SJCRH30 (cell line): Measurements from ENCODE around the gene IGDCC3. TPM values are rescaled to one million over a fixed set of nuclear protein-coding genes. Genes with fewer than 3 reads are reported as not detected.

Source experiments
- DNase-seq, 2 experiments: peaks; one replicate each; pipeline ENCODE4 v3.0.0-alpha.2; 2015 to 2020
- H3K27ac ChIP-seq: fragments of 250-450 bp; sonication (Bioruptor Pico); 2 replicates; pipeline ENCODE4 v1.5.1; 2020; ENCODE audit warnings: mild to moderate bottlenecking, moderate library complexity
- H3K27me3 ChIP-seq: fragments of 250-450 bp; sonication (Bioruptor Pico); 2 replicates; pipeline ENCODE4 v1.5.1; 2020; ENCODE audit warnings: mild to moderate bottlenecking, moderate library complexity
- H3K36me3 ChIP-seq: fragments of 250-450 bp; sonication (Bioruptor Pico); 2 replicates; pipeline ENCODE4 v1.5.1; 2020; ENCODE audit warnings: mild to moderate bottlenecking, moderate library complexity
- H3K4me1 ChIP-seq: fragments of 250-450 bp; sonication (Bioruptor Pico); 2 replicates; pipeline ENCODE4 v1.5.1; 2020; ENCODE audit warnings: mild to moderate bottlenecking, moderate library complexity
- H3K4me3 ChIP-seq: fragments of 250-450 bp; sonication (Bioruptor Pico); 2 replicates; pipeline ENCODE4 v1.5.1; 2020; ENCODE audit warnings: mild to moderate bottlenecking, moderate library complexity
- H3K9me3 ChIP-seq: fragments of 250-450 bp; sonication (Bioruptor Pico); replicated peaks from 2 replicates; pipeline ENCODE4 v1.5.1; 2020; ENCODE audit warnings: mild to moderate bottlenecking, moderate library complexity
- total RNA-seq: library from RNA; depleted of rRNA; stranded (reverse); fragments of >200 nt; shearing (Covaris generic); gene quantifications from 2 replicates; pipeline ENCODE4 v1.2.3, GENCODE V29; 2014

The IGDCC3 gene
- total RNA-seq, 1 experiment from 2014 or later: 8.7 TPM

- DNase-seq: no peak
- no peaks in the 10 kb centered on the region for H3K36me3 ChIP-seq
- H3K4me1 ChIP-seq: peaks cover 7% of the 10 kb centered on the region; the same call in 1 of the 2 replicates
- H3K9me3 ChIP-seq: no peaks in the 10 kb centered on the region
- H3K4me3 ChIP-seq: no peak overlapping the region
- H3K27me3 ChIP-seq: no peaks in the 10 kb centered on the region
- no peak overlapping the region for H3K27ac ChIP-seq
These were observed 3.5 kb downstream of the IGDCC3 start for GRCh38 chr15:65374334-65374733.

- Histone ChIP-seq H3K27ac (no peak overlapping the region), H3K4me3 (no peak overlapping the region), H3K36me3 (no peaks in the 10 kb centered on the region), H3K27me3 (no peaks in the 10 kb centered on the region), H3K9me3 (no peaks in the 10 kb centered on the region), H3K4me1 (peaks cover 18% of the 10 kb centered on the region)
- DNase-seq: no peak
These were observed 4.6 kb downstream of the IGDCC3 start for GRCh38 chr15:65373163-65373651.

- Histone ChIP-seq H3K27me3 (no peaks in the 10 kb centered on the region), H3K4me1 (peaks cover 20% of the 10 kb centered on the region), H3K27ac (no peak overlapping the region), H3K36me3 (no peaks in the 10 kb centered on the region), H3K9me3 (no peaks in the 10 kb centered on the region), H3K4me3 (no peak overlapping the region)
- peak; percentile 44 to 47 for DNase-seq
These were observed 5.1 kb downstream of the IGDCC3 start for GRCh38 chr15:65372787-65373067.

GRCh38 chr15:65371976-65372786 is 5.6 kb downstream of the IGDCC3 start:
- peaks cover 21% of the 10 kb centered on the region for H3K4me1 ChIP-seq
- DNase-seq: no peak
- H3K4me3 ChIP-seq: no peak overlapping the region
- no peaks in the 10 kb centered on the region for H3K9me3 ChIP-seq
- H3K27ac ChIP-seq: no peak overlapping the region
- no peaks in the 10 kb centered on the region for H3K27me3 ChIP-seq
- H3K36me3 ChIP-seq: no peaks in the 10 kb centered on the region

GRCh38 chr15:65370885-65371284 is 6.9 kb downstream of the IGDCC3 start:
- Histone ChIP-seq H3K27ac (no peak overlapping the region), H3K4me3 (no peak overlapping the region), H3K27me3 (no peaks in the 10 kb centered on the region), H3K9me3 (no peaks in the 10 kb centered on the region), H3K36me3 (no peaks in the 10 kb centered on the region), H3K4me1 (peaks cover 21% of the 10 kb centered on the region)
- DNase-seq: no peak

- Histone ChIP-seq H3K4me3 (no peak overlapping the region), H3K27me3 (no peaks in the 10 kb centered on the region), H3K36me3 (no peaks in the 10 kb centered on the region)
These were observed 8.2 kb downstream of the IGDCC3 start for GRCh38 chr15:65369651-65370050.

GRCh38 chr15:65369212-65369547 is 8.6 kb downstream of the IGDCC3 start:
- DNase-seq: no peak
- Histone ChIP-seq H3K4me3 (no peak overlapping the region), H3K4me1 (peaks cover 35% of the 10 kb centered on the region), H3K27me3 (no peaks in the 10 kb centered on the region), H3K27ac (no peak overlapping the region), H3K9me3 (no peaks in the 10 kb centered on the region), H3K36me3 (no peaks in the 10 kb centered on the region)

More at GRCh38 chr15:65369651-65370050, 8.2 kb downstream of the IGDCC3 start:
- no peak for DNase-seq
- Histone ChIP-seq H3K27ac (no peak overlapping the region), H3K9me3 (no peaks in the 10 kb centered on the region), H3K4me1 (peaks cover 31% of the 10 kb centered on the region)

- Histone ChIP-seq H3K27ac (no peak overlapping the region), H3K36me3 (no peaks in the 10 kb centered on the region), H3K4me1 (peaks cover 39% of the 10 kb centered on the region), H3K4me3 (no peak overlapping the region), H3K27me3 (no peaks in the 10 kb centered on the region), H3K9me3 (no peaks in the 10 kb centered on the region)
- peak in 1 of 2 experiments; percentile 41 for DNase-seq
These were observed 9.2 kb downstream of the IGDCC3 start for GRCh38 chr15:65368302-65369211.

- Histone ChIP-seq H3K27me3 (no peaks in the 10 kb centered on the region), H3K4me3 (no peak overlapping the region), H3K27ac (no peak overlapping the region), H3K36me3 (no peaks in the 10 kb centered on the region), H3K4me1 (peaks cover 37% of the 10 kb centered on the region), H3K9me3 (no peaks in the 10 kb centered on the region)
- no peak for DNase-seq
These were observed 11.5 kb downstream of the IGDCC3 start for GRCh38 chr15:65366122-65366892.

- H3K4me3 ChIP-seq: no peak overlapping the region
- no peaks in the 10 kb centered on the region for H3K36me3 ChIP-seq
- H3K9me3 ChIP-seq: no peaks in the 10 kb centered on the region
- H3K27ac ChIP-seq: no peak overlapping the region
- DNase-seq: peak; percentile 50 to 54
- H3K27me3 ChIP-seq: no peaks in the 10 kb centered on the region
- peaks cover 37% of the 10 kb centered on the region for H3K4me1 ChIP-seq
These were observed 12.6 kb downstream of the IGDCC3 start for GRCh38 chr15:65365229-65365628.

- Histone ChIP-seq H3K27me3 (no peaks in the 10 kb centered on the region), H3K27ac (no peak overlapping the region), H3K36me3 (no peaks in the 10 kb centered on the region), H3K4me3 (no peak overlapping the region), H3K9me3 (no peaks in the 10 kb centered on the region), H3K4me1 (peaks cover 31% of the 10 kb centered on the region)
- peak in 1 of 2 experiments; percentile 29 for DNase-seq
These were observed 14.0 kb downstream of the IGDCC3 start for GRCh38 chr15:65363766-65364165.

GRCh38 chr15:65363306-65363705 is 14.5 kb downstream of the IGDCC3 start:
- H3K27ac ChIP-seq: no peak overlapping the region
- H3K4me1 ChIP-seq: peaks cover 27% of the 10 kb centered on the region
- H3K9me3 ChIP-seq: no peaks in the 10 kb centered on the region

GRCh38 chr15:65362491-65362890 is 15.3 kb downstream of the IGDCC3 start:
- no peak overlapping the region for H3K27ac ChIP-seq
- H3K27me3 ChIP-seq: no peaks in the 10 kb centered on the region
- DNase-seq: no peak
- no peaks in the 10 kb centered on the region for H3K36me3 ChIP-seq
- no peak overlapping the region for H3K4me3 ChIP-seq
- peaks cover 23% of the 10 kb centered on the region for H3K4me1 ChIP-seq
- no peaks in the 10 kb centered on the region for H3K9me3 ChIP-seq

More at GRCh38 chr15:65363306-65363705, 14.5 kb downstream of the IGDCC3 start:
- H3K4me3 ChIP-seq: no peak overlapping the region
- DNase-seq: no peak
- no peaks in the 10 kb centered on the region for H3K27me3 ChIP-seq
- no peaks in the 10 kb centered on the region for H3K36me3 ChIP-seq

- DNase-seq: no peak
- Histone ChIP-seq H3K36me3 (no peaks in the 10 kb centered on the region), H3K4me3 (no peak overlapping the region), H3K27me3 (no peaks in the 10 kb centered on the region), H3K4me1 (peaks cover 23% of the 10 kb centered on the region), H3K27ac (no peak overlapping the region), H3K9me3 (no peaks in the 10 kb centered on the region)
These were observed 15.9 kb downstream of the IGDCC3 start for GRCh38 chr15:65361708-65362459.
